ENCODE measurements around the gene SRP72.

The SRP72 gene

DNA sequence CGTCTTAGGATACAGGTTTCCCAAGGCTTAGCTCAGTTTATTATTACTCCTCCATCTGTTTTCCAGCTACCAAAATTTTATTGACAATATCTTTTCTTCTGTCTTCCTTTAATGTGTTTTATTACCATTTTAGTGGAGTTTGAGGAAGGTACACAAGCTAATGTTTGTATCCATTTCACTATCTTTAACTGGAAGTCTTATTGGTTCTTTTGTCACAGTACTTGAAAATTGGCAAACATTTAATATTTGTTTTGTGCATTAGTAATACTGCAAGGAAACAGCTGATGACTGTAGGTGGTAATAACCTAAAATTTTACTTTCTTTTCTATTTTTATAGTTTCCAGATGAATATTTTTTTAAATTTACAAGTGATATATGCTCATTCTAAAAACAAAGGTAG is 28.8 kb downstream of the SRP72 start:
- H3K27me3 ChIP-seq (replicated peaks; ENCODE audit: control insufficient read depth, insufficient read depth, low read length, poor library complexity, severe bottlenecking), result no peaks in the 10 kb centered on the region
- no peak overlapping the region for H3K4me3 ChIP-seq (ENCODE audit: insufficient read depth, low read depth, low read length, poor library complexity, severe bottlenecking)
- DNase-seq, result no peak
- no peaks in the 10 kb centered on the region for H3K4me1 ChIP-seq (ENCODE audit: control insufficient read depth, insufficient read depth, low read length, poor library complexity, severe bottlenecking)
- peaks cover 37% of the 10 kb centered on the region for H3K36me3 ChIP-seq (ENCODE audit: control insufficient read depth, insufficient read depth, low read length)
- no peak overlapping the region for H3K27ac ChIP-seq (ENCODE audit: insufficient read depth, low read length, poor library complexity, severe bottlenecking)
- no peaks in the 10 kb centered on the region for H3K9me3 ChIP-seq (ENCODE audit: control insufficient read depth, low read length)

DNA sequence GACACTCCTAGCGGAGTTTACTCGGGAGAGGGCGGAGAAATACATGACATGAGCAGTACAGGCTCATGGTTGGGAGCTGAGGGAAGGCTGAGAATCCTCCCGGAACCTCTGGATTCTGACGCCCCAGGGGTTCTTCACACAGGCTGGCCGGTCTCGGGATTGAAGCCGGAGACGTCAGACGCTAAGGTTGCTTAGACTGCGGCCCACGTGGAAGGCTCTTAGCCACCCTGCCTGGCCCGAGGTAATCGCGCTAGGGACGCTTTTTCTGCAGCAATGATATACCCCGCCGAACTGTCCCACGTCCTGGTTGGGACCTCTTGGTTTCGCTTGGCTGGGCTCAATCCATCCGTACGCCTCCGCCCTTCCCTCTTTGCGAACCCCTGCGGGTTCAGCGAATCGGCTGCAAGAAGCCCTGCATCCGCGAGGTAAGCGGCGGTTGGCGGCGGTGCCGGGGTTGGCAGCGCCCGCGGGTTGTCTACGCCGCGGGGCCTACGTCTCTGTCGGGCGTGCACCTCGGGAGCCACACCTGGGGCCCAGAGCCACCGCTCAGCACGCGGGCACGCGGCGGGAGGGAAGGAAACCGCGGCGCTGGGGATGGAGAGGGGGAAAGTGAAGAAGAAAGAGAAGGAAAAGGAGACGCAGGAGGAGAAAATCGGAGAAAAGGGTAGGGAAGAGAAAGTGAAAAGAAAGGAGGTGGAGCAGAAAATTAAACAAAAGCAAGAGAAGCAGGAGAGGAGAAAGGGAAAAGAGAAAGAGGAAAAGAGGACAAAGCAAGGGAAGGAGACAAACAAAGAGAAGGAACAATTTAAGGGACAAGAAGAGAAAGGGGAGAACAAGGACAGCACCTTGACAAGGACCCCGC is 38.1 kb downstream of the SRP72 start, which contains the start of gene ARL9:
Gene ARL9, plus strand, starts transcription at position 523 of the 862 bp plus-strand sequence. Its CDS starts 72 bp downstream, at position 595.
- peak; percentile 25 to 45 (median 26) for DNase-seq
- Histone ChIP-seq H3K4me1 (ENCODE audit: control insufficient read depth, insufficient read depth, low read length, poor library complexity, severe bottlenecking) (peaks cover 10% of the 10 kb centered on the region), H3K4me3 (ENCODE audit: insufficient read depth, low read depth, low read length, poor library complexity, severe bottlenecking) (peak within 1 kb of the TSS; percentile 52), H3K36me3 (ENCODE audit: control insufficient read depth, insufficient read depth, low read length) (peaks cover 9% of the 10 kb centered on the region), H3K27ac (ENCODE audit: insufficient read depth, low read length, poor library complexity, severe bottlenecking) (no peak within 1 kb of the TSS), H3K27me3 (replicated peaks; ENCODE audit: control insufficient read depth, insufficient read depth, low read length, poor library complexity, severe bottlenecking) (no peaks in the 10 kb centered on the region), H3K9me3 (ENCODE audit: control insufficient read depth, low read length) (no peaks in the 10 kb centered on the region)

DNA sequence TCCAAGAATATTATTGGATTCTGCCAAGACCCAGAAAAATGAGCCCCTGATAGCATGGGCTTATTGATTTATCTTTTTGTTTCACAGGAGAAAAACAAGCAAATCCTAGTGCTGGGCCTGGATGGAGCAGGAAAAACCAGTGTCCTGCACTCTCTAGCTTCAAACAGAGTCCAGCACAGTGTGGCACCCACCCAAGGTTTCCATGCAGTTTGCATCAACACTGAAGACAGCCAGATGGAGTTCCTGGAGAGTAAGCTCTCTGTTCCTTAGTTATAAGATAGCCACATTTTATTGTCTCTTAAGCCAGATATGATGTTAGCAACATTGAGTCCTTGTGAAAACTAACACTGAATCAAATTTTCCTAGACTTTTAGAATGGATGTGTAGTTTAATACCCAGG is 43.7 kb downstream of the SRP72 start:
- H3K9me3 ChIP-seq (ENCODE audit: control insufficient read depth, low read length), result no peaks in the 10 kb centered on the region
- no peak overlapping the region for H3K27ac ChIP-seq (ENCODE audit: insufficient read depth, low read length, poor library complexity, severe bottlenecking)
- no peak for DNase-seq
- no peak overlapping the region for H3K4me3 ChIP-seq (ENCODE audit: insufficient read depth, low read depth, low read length, poor library complexity, severe bottlenecking)
- H3K36me3 ChIP-seq (ENCODE audit: control insufficient read depth, insufficient read depth, low read length), result no peaks in the 10 kb centered on the region
- H3K27me3 ChIP-seq (replicated peaks; ENCODE audit: control insufficient read depth, insufficient read depth, low read length, poor library complexity, severe bottlenecking), result no peaks in the 10 kb centered on the region
- H3K4me1 ChIP-seq (ENCODE audit: control insufficient read depth, insufficient read depth, low read length, poor library complexity, severe bottlenecking), result peaks cover 4% of the 10 kb centered on the region

GRCh38 chr4:56512166-56512565 is 44.7 kb downstream of the SRP72 start:
- no peaks in the 10 kb centered on the region for H3K9me3 ChIP-seq (ENCODE audit: control insufficient read depth, low read length)
- no peak for DNase-seq

GRCh38 chr4:56513517-56513916 is 46.1 kb downstream of the SRP72 start:
- DNase-seq, result no peak
- Histone ChIP-seq H3K36me3 (ENCODE audit: control insufficient read depth, insufficient read depth, low read length) (no peaks in the 10 kb centered on the region), H3K4me3 (ENCODE audit: insufficient read depth, low read depth, low read length, poor library complexity, severe bottlenecking) (no peak overlapping the region), H3K27ac (ENCODE audit: insufficient read depth, low read length, poor library complexity, severe bottlenecking) (no peak overlapping the region), H3K4me1 (ENCODE audit: control insufficient read depth, insufficient read depth, low read length, poor library complexity, severe bottlenecking) (no peaks in the 10 kb centered on the region), H3K27me3 (replicated peaks; ENCODE audit: control insufficient read depth, insufficient read depth, low read length, poor library complexity, severe bottlenecking) (no peaks in the 10 kb centered on the region), H3K9me3 (ENCODE audit: control insufficient read depth, low read length) (no peaks in the 10 kb centered on the region)

More at GRCh38 chr4:56512166-56512565, 44.7 kb downstream of the SRP72 start:
- Histone ChIP-seq H3K27ac (ENCODE audit: insufficient read depth, low read length, poor library complexity, severe bottlenecking) (no peak overlapping the region), H3K4me1 (ENCODE audit: control insufficient read depth, insufficient read depth, low read length, poor library complexity, severe bottlenecking) (no peaks in the 10 kb centered on the region), H3K36me3 (ENCODE audit: control insufficient read depth, insufficient read depth, low read length) (no peaks in the 10 kb centered on the region), H3K27me3 (replicated peaks; ENCODE audit: control insufficient read depth, insufficient read depth, low read length, poor library complexity, severe bottlenecking) (no peaks in the 10 kb centered on the region), H3K4me3 (ENCODE audit: insufficient read depth, low read depth, low read length, poor library complexity, severe bottlenecking) (no peak overlapping the region)

DNA sequence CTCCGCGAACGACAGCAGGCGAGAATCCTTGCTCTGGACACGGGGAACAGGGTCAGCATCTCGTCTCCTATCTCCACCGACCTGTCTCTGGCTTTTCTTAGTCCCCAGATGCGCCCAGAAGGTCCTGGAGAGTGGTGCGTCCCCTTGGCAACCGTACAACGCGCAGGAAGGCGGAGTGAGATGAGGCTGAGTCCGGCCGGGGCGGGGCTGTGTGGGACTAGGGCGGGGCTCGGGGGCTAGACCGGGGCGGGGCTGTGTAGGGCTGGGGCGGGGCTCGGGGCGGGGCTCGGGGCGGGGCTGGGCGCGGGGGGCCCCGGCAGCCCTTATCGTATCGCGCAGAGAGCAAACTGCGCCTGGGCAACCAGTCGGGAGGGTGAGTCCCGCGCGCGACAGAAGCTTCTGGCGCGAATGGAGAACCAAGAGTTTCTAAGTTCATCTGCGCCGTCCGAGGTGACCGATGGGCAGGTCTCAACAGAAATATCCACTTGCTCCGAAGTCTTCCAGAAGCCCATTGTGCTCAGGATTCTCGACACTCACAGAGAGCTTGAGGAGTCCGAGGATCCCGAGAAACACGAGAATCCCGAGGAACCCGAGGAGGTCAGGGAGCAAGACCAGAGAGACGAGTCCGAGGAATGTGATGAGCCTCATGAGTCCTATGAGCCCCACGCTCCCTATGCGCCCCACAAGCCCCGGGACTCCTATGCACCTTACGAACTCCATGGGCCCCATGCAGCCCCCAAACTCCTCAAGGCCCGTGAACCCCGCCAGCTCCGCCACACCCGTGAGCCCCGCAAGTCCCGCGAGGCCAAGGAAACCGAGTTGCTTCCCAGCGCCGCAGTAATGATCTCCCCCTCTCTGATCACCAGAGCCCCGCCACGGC is 63.1 kb downstream of the SRP72 start:
- Histone ChIP-seq H3K36me3 (ENCODE audit: control insufficient read depth, insufficient read depth, low read length) (no peaks in the 10 kb centered on the region), H3K9me3 (ENCODE audit: control insufficient read depth, low read length) (no peaks in the 10 kb centered on the region), H3K4me3 (ENCODE audit: insufficient read depth, low read depth, low read length, poor library complexity, severe bottlenecking) (peak overlapping the region; percentile 72), H3K27me3 (replicated peaks; ENCODE audit: control insufficient read depth, insufficient read depth, low read length, poor library complexity, severe bottlenecking) (no peaks in the 10 kb centered on the region), H3K4me1 (ENCODE audit: control insufficient read depth, insufficient read depth, low read length, poor library complexity, severe bottlenecking) (peaks cover 11% of the 10 kb centered on the region), H3K27ac (ENCODE audit: insufficient read depth, low read length, poor library complexity, severe bottlenecking) (peak overlapping the region; percentile 27)
- peak; percentile 61 to 75 (median 71) for DNase-seq

DNA sequence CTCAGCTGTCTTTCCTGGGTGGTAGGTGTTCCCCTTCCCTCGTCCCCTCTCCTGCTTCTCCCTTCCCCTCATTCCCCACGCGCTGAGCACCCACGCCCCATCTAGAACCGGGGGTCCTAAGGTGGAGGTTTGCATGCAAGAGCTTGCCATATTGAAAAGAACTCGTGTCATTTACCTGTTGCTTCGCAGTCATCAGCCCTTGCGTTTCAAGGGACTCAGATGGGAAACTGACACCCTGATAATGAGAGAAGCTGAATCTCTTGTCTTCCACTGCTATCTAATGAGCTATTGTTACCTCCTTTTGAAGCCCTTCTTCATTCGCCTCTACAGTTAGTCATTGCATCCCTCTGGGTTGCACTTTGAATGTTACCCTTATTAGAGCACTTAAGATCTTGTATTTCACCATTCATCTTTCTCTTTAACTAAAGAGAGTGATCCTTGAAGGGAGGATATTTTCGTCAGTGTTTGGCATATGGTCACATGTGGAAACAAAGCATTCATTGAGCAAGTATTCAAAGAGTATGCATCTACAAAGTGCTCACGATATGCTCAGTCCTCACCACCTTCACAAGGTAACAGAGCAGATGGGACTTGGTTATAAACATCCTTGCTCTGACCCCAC is 63.8 kb downstream of the SRP72 start:
- no peaks in the 10 kb centered on the region for H3K9me3 ChIP-seq (ENCODE audit: control insufficient read depth, low read length)
- H3K27me3 ChIP-seq (replicated peaks; ENCODE audit: control insufficient read depth, insufficient read depth, low read length, poor library complexity, severe bottlenecking), result no peaks in the 10 kb centered on the region
- DNase-seq, result no peak
- H3K27ac ChIP-seq (ENCODE audit: insufficient read depth, low read length, poor library complexity, severe bottlenecking), result no peak overlapping the region
- H3K4me3 ChIP-seq (ENCODE audit: insufficient read depth, low read depth, low read length, poor library complexity, severe bottlenecking), result peak overlapping the region; percentile 72
- H3K36me3 ChIP-seq (ENCODE audit: control insufficient read depth, insufficient read depth, low read length), result no peaks in the 10 kb centered on the region
- peaks cover 11% of the 10 kb centered on the region for H3K4me1 ChIP-seq (ENCODE audit: control insufficient read depth, insufficient read depth, low read length, poor library complexity, severe bottlenecking)

DNA sequence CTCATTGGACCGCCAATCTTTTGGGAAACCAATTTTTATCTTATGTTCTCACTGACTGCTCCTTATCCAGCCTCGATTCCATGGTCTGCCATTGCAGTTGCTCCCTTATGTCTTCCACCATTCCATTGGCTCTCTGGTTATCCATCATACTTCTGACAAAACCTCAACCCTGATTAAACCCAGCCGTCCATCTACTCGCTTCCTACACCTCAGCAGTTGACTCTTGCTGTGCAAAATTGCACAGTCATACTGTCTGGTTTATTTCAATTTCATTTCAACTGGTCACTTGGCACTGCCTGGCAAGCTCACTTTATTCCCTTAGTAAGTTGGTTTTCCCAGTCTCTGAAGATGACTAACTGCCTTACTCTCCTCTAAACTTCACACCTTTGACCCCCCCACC is 64.4 kb downstream of the SRP72 start:
- no peaks in the 10 kb centered on the region for H3K36me3 ChIP-seq (ENCODE audit: control insufficient read depth, insufficient read depth, low read length)
- no peaks in the 10 kb centered on the region for H3K9me3 ChIP-seq (ENCODE audit: control insufficient read depth, low read length)
- DNase-seq, result no peak
- peaks cover 11% of the 10 kb centered on the region for H3K4me1 ChIP-seq (ENCODE audit: control insufficient read depth, insufficient read depth, low read length, poor library complexity, severe bottlenecking)
- no peak overlapping the region for H3K27ac ChIP-seq (ENCODE audit: insufficient read depth, low read length, poor library complexity, severe bottlenecking)
- H3K4me3 ChIP-seq (ENCODE audit: insufficient read depth, low read depth, low read length, poor library complexity, severe bottlenecking), result no peak overlapping the region
- no peaks in the 10 kb centered on the region for H3K27me3 ChIP-seq (replicated peaks; ENCODE audit: control insufficient read depth, insufficient read depth, low read length, poor library complexity, severe bottlenecking)

DNA sequence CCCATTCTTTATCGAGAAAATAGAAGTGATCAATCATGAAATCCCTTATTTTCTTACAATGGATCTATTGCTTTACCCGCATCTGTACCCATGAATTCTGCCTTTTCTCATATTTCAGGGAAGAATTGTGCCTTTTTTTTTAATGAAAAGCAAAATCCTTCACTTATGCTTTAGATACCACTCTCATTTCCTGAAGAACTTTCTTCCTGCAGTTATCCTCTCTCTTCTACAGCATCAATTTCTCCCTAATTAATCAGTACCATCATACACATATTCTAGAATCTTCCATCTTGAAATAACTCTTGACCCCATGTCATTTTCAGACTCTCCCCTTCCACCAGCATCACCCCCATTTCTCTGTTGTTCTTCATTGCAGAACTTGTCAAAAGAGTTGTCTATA is 64.8 kb downstream of the SRP72 start:
- H3K27ac ChIP-seq (ENCODE audit: insufficient read depth, low read length, poor library complexity, severe bottlenecking), result no peak overlapping the region
- no peaks in the 10 kb centered on the region for H3K9me3 ChIP-seq (ENCODE audit: control insufficient read depth, low read length)
- H3K4me3 ChIP-seq (ENCODE audit: insufficient read depth, low read depth, low read length, poor library complexity, severe bottlenecking), result no peak overlapping the region
- H3K36me3 ChIP-seq (ENCODE audit: control insufficient read depth, insufficient read depth, low read length), result no peaks in the 10 kb centered on the region
- DNase-seq, result no peak
- H3K27me3 ChIP-seq (replicated peaks; ENCODE audit: control insufficient read depth, insufficient read depth, low read length, poor library complexity, severe bottlenecking), result no peaks in the 10 kb centered on the region
- peaks cover 11% of the 10 kb centered on the region for H3K4me1 ChIP-seq (ENCODE audit: control insufficient read depth, insufficient read depth, low read length, poor library complexity, severe bottlenecking)
